Esophagus muscularis mucosa (tissue), 4 donors: ENCODE data around the gene ASB1. TPM values are rescaled to one million over a fixed set of nuclear protein-coding genes. Genes with fewer than 3 reads are reported as not detected.

Experiments used
- DNase-seq: peaks from one replicate; pipeline ENCODE4 v3.0.0-alpha.2; 2017; ENCODE audit errors: extremely low spot score
- H3K27ac ChIP-seq, 4 donors: fragments of 200-600 bp; sonication (generic); replicated peaks in 1 of 4; 1 replicate in 3 of 4; 2 replicates in 1 of 4; pipeline ENCODE4 v1.5.1; 2016 to 2019; ENCODE audit warnings: mild to moderate bottlenecking in 1 of 4
- H3K27me3 ChIP-seq, 4 donors: fragments of 200-600 bp; sonication (generic); one replicate each; pipeline versions ENCODE4 v1.5.1 to v1.6.0; 2016 to 2019
- H3K36me3 ChIP-seq, 4 donors: fragments of 200-600 bp; sonication (generic); one replicate each; pipeline ENCODE4 v1.5.1; 2016 to 2019
- H3K4me1 ChIP-seq, 4 donors: fragments of 200-600 bp; sonication (generic); one replicate each; pipeline ENCODE4 v1.5.1; 2016 to 2019
- H3K4me3 ChIP-seq, 4 donors: fragments of 200-600 bp; sonication (generic); 1 replicate in 2 of 4; 2 replicates in 2 of 4; pipeline ENCODE4 v1.5.1; 2016 to 2019; ENCODE audit warnings: mild to moderate bottlenecking in 4 of 4, moderate library complexity in 1 of 4
- H3K9me3 ChIP-seq, 4 donors: fragments of 200-600 bp; sonication (generic); 1 replicate in 3 of 4; 2 replicates in 1 of 4; pipeline ENCODE4 v1.5.1; 2016 to 2019
- CTCF ChIP-seq, 3 experiments: fragments of 200-600 bp in 2 of 3; fragments of 450-650 bp in 1 of 3; sonication (generic) in 2 of 3; IDR thresholded peaks; one replicate each; pipeline ENCODE4 v1.5.1; 2017 to 2019; ENCODE audit warnings: antibody characterized with exemption in 3 of 3, mild to moderate bottlenecking in 2 of 3, moderate library complexity in 1 of 3
- EP300 ChIP-seq: sonication (generic); formaldehyde crosslinking; IDR thresholded peaks from one replicate; pipeline ENCODE4 v1.6.1; 2017; ENCODE audit warnings: antibody characterized with exemption
- POLR2A ChIP-seq: fragments of 450-650 bp; IDR thresholded peaks from one replicate; pipeline ENCODE4 v1.6.1; 2017; ENCODE audit warnings: antibody characterized with exemption, moderate library complexity, mild to moderate bottlenecking, low read depth
- POLR2AphosphoS5 ChIP-seq, 2 donors: sonication (generic); formaldehyde crosslinking; IDR thresholded peaks; one replicate each; pipeline ENCODE4 v1.6.1; 2017; ENCODE audit warnings: antibody characterized with exemption in 2 of 2
- WGBS: methylation state at CpG from one replicate; pipeline ENCODE4 v1.1.5; 2018; 5-methylcytosine and 5-hydroxymethylcytosine counted together
- intact Hi-C: fragments of 100-400 bp; cut with DNase I; formaldehyde crosslinking; loops from one replicate; pipeline ENCODE4 v1.15.1; 2023
- total RNA-seq, 4 donors: library from RNA; depleted of rRNA; stranded (reverse); fragments of >200 nt; gene quantifications; one replicate each; pipeline versions ENCODE4 v1.1.0 to v1.2.1, GENCODE V29; 2016

ASB1 gene
- total RNA-seq, 4 donors from 2014 or later, result 19.9 to 42.1 (median 33.9) TPM

GRCh38 chr2:238380785-238381184, 45.9 kb upstream of the ASB1 start:
- Histone ChIP-seq H3K27ac (no peak overlapping the region), H3K36me3 (peaks cover 0 to 28% (median 10%) of the 10 kb centered on the region in 4 donors), H3K4me1 (peaks cover 10 to 18% (median 16%) of the 10 kb centered on the region in 4 donors), H3K27me3 (no peaks in the 10 kb centered on the region), H3K9me3 (no peaks in the 10 kb centered on the region), H3K4me3 (no peak overlapping the region)
- intact Hi-C loops, result no loop called here
- no peak for DNase-seq
- TF ChIP-seq POLR2A (no peak), CTCF (IDR thresholded peaks at IDR 0.05) (no peak), POLR2AphosphoS5 (IDR thresholded peaks at IDR 0.05) (no peak), EP300 (no peak)
- 78% methylated on average over 1 of the region's 1 CpG for WGBS

GRCh38 chr2:238381341-238382115, 45.2 kb upstream of the ASB1 start:
- H3K27me3 ChIP-seq, result no peaks in the 10 kb centered on the region
- intact Hi-C loops, result no loop called here
- DNase-seq, result no peak
- peaks cover 10 to 18% (median 16%) of the 10 kb centered on the region in 4 donors for H3K4me1 ChIP-seq
- H3K36me3 ChIP-seq, result peaks cover 0 to 28% (median 10%) of the 10 kb centered on the region in 4 donors
- 84% methylated on average over 14 of the region's 16 CpGs for WGBS
- no peaks in the 10 kb centered on the region for H3K9me3 ChIP-seq
- H3K4me3 ChIP-seq, result no peak overlapping the region
- H3K27ac ChIP-seq, result no peak overlapping the region
- no peak for TF ChIP-seq POLR2AphosphoS5 (IDR thresholded peaks at IDR 0.05)
- no peak for TF ChIP-seq EP300
- no peak for TF ChIP-seq CTCF (IDR thresholded peaks at IDR 0.05)
- TF ChIP-seq POLR2A, result no peak

- WGBS, result 82% methylated on average over 5 of the region's 5 CpGs
- DNase-seq, result no peak
- no peak overlapping the region for H3K27ac ChIP-seq
- no peak overlapping the region for H3K4me3 ChIP-seq
- intact Hi-C loops, result no loop called here
- H3K27me3 ChIP-seq, result no peaks in the 10 kb centered on the region
- no peaks in the 10 kb centered on the region for H3K9me3 ChIP-seq
- H3K36me3 ChIP-seq, result peaks cover 0 to 28% (median 10%) of the 10 kb centered on the region in 4 donors
- H3K4me1 ChIP-seq, result peaks cover 10 to 18% (median 16%) of the 10 kb centered on the region in 4 donors
- TF ChIP-seq POLR2A, result no peak
- TF ChIP-seq EP300, result no peak
- no peak for TF ChIP-seq CTCF (IDR thresholded peaks at IDR 0.05)
- no peak for TF ChIP-seq POLR2AphosphoS5 (IDR thresholded peaks at IDR 0.05)
Observed at GRCh38 chr2:238382381-238382781, 44.3 kb upstream of the ASB1 start.

GRCh38 chr2:238383135-238383534, 43.6 kb upstream of the ASB1 start:
- DNase-seq, result no peak
- no peaks in the 10 kb centered on the region for H3K9me3 ChIP-seq
- H3K27me3 ChIP-seq, result no peaks in the 10 kb centered on the region
- peaks cover 10 to 17% (median 15%) of the 10 kb centered on the region in 4 donors for H3K4me1 ChIP-seq
- intact Hi-C loops, result no loop called here
- TF ChIP-seq POLR2AphosphoS5 (IDR thresholded peaks at IDR 0.05) (no peak), POLR2A (no peak), CTCF (IDR thresholded peaks at IDR 0.05) (no peak), EP300 (no peak)
- no peak overlapping the region for H3K4me3 ChIP-seq
- peaks cover 0 to 28% (median 10%) of the 10 kb centered on the region in 4 donors for H3K36me3 ChIP-seq
- 96% methylated on average over 4 of the region's 5 CpGs for WGBS
- H3K27ac ChIP-seq, result no peak overlapping the region
